ENCODE data around the gene PLA2G4D. TPM values are rescaled to one million over a fixed set of nuclear protein-coding genes. Genes with fewer than 3 reads are reported as not detected.
"Not testable (repeated sequence)": the region's sequence is repeated elsewhere in the genome, so short reads cannot be mapped to it uniquely, and the experiment has no call there.

The PLA2G4D gene
- total RNA-seq, 3 donors from 2014 or later: not detected

GRCh38 chr15:42110367-42110766 is 16.0 kb upstream of the PLA2G4D start:
- Mint-ChIP-seq H3K36me3 (ENCODE audit: insufficient read depth) (no peaks in the 10 kb centered on the region), H3K9me3 (no peaks in the 10 kb centered on the region), H3K4me1 (ENCODE audit: low read depth) (peaks cover 6% of the 10 kb centered on the region), H3K4me3 (no peak overlapping the region), H3K27me3 (ENCODE audit: low read depth) (peaks cover 21% of the 10 kb centered on the region)
- no peak for ATAC-seq
- DNase-seq: no peak

GRCh38 chr15:42108806-42109205 is 14.4 kb upstream of the PLA2G4D start:
- Mint-ChIP-seq H3K36me3 (ENCODE audit: insufficient read depth) (no peaks in the 10 kb centered on the region), H3K27me3 (ENCODE audit: low read depth) (peaks cover 25% of the 10 kb centered on the region), H3K4me1 (ENCODE audit: low read depth) (peaks cover 6% of the 10 kb centered on the region), H3K4me3 (no peak overlapping the region), H3K9me3 (no peaks in the 10 kb centered on the region)
- ATAC-seq: no peak
- no peak for DNase-seq

GRCh38 chr15:42108189-42108588 is 13.8 kb upstream of the PLA2G4D start:
- no peak for ATAC-seq
- H3K4me3 Mint-ChIP-seq: no peak overlapping the region
- no peak for DNase-seq
- no peaks in the 10 kb centered on the region for H3K9me3 Mint-ChIP-seq
- peaks cover 25% of the 10 kb centered on the region for H3K27me3 Mint-ChIP-seq (ENCODE audit: low read depth)
- H3K36me3 Mint-ChIP-seq (ENCODE audit: insufficient read depth): no peaks in the 10 kb centered on the region
- peaks cover 6% of the 10 kb centered on the region for H3K4me1 Mint-ChIP-seq (ENCODE audit: low read depth)

- ATAC-seq (peak; percentile 92 to 95), DNase-seq (no peak)
- Mint-ChIP-seq H3K4me3 (no peak overlapping the region), H3K36me3 (ENCODE audit: insufficient read depth) (no peaks in the 10 kb centered on the region), H3K9me3 (no peaks in the 10 kb centered on the region), H3K27me3 (ENCODE audit: low read depth) (peaks cover 25% of the 10 kb centered on the region), H3K4me1 (ENCODE audit: low read depth) (peaks cover 6% of the 10 kb centered on the region)
Observed at GRCh38 chr15:42107473-42107872, 13.1 kb upstream of the PLA2G4D start.

GRCh38 chr15:42106288-42106687 is 11.9 kb upstream of the PLA2G4D start:
- ATAC-seq: no peak
- peaks cover 26% of the 10 kb centered on the region for H3K27me3 Mint-ChIP-seq (ENCODE audit: low read depth)
- no peaks in the 10 kb centered on the region for H3K36me3 Mint-ChIP-seq (ENCODE audit: insufficient read depth)
- H3K4me3 Mint-ChIP-seq: no peak overlapping the region
- peaks cover 6% of the 10 kb centered on the region for H3K4me1 Mint-ChIP-seq (ENCODE audit: low read depth)
- no peaks in the 10 kb centered on the region for H3K9me3 Mint-ChIP-seq
- DNase-seq: no peak

- no peak for DNase-seq
- Mint-ChIP-seq H3K4me3 (no peak overlapping the region), H3K36me3 (ENCODE audit: insufficient read depth) (no peaks in the 10 kb centered on the region), H3K4me1 (ENCODE audit: low read depth) (peaks cover 6% of the 10 kb centered on the region), H3K9me3 (no peaks in the 10 kb centered on the region), H3K27me3 (ENCODE audit: low read depth) (peaks cover 20% of the 10 kb centered on the region)
- no peak for ATAC-seq
Observed at GRCh38 chr15:42104095-42104891, 9.9 kb upstream of the PLA2G4D start.

- H3K9me3 Mint-ChIP-seq: no peaks in the 10 kb centered on the region
- no peak for ATAC-seq
- H3K36me3 Mint-ChIP-seq (ENCODE audit: insufficient read depth): no peaks in the 10 kb centered on the region
- peaks cover 19% of the 10 kb centered on the region for H3K27me3 Mint-ChIP-seq (ENCODE audit: low read depth)
- peaks cover 5% of the 10 kb centered on the region for H3K4me1 Mint-ChIP-seq (ENCODE audit: low read depth)
- H3K4me3 Mint-ChIP-seq: no peak overlapping the region
- no peak for DNase-seq
Observed at GRCh38 chr15:42102646-42103235, 8.4 kb upstream of the PLA2G4D start.

- Mint-ChIP-seq H3K27me3 (ENCODE audit: low read depth) (peaks cover 17% of the 10 kb centered on the region), H3K9me3 (no peaks in the 10 kb centered on the region), H3K4me1 (ENCODE audit: low read depth) (no peaks in the 10 kb centered on the region), H3K4me3 (no peak overlapping the region), H3K36me3 (ENCODE audit: insufficient read depth) (no peaks in the 10 kb centered on the region)
- DNase-seq (no peak), ATAC-seq (no peak)
Observed at GRCh38 chr15:42101861-42102260, 7.5 kb upstream of the PLA2G4D start.

GRCh38 chr15:42100021-42100800 is 5.8 kb upstream of the PLA2G4D start:
- no peaks in the 10 kb centered on the region for H3K36me3 Mint-ChIP-seq (ENCODE audit: insufficient read depth)
- no peak for ATAC-seq
- DNase-seq: no peak
- no peaks in the 10 kb centered on the region for H3K4me1 Mint-ChIP-seq (ENCODE audit: low read depth)
- peaks cover 15% of the 10 kb centered on the region for H3K27me3 Mint-ChIP-seq (ENCODE audit: low read depth)
- H3K4me3 Mint-ChIP-seq: no peak overlapping the region
- H3K9me3 Mint-ChIP-seq: no peaks in the 10 kb centered on the region

GRCh38 chr15:42097018-42097417 is 2.7 kb upstream of the PLA2G4D start:
- peaks cover 13% of the 10 kb centered on the region for H3K27me3 Mint-ChIP-seq (ENCODE audit: low read depth)
- no peak overlapping the region for H3K4me3 Mint-ChIP-seq
- ATAC-seq: no peak
- DNase-seq: no peak
- H3K36me3 Mint-ChIP-seq (ENCODE audit: insufficient read depth): no peaks in the 10 kb centered on the region
- no peaks in the 10 kb centered on the region for H3K9me3 Mint-ChIP-seq
- peaks cover 2% of the 10 kb centered on the region for H3K4me1 Mint-ChIP-seq (ENCODE audit: low read depth)

GRCh38 chr15:42093966-42094365 is 396 bp downstream of the PLA2G4D start:
- no peak overlapping the region for H3K4me3 Mint-ChIP-seq
- H3K4me1 Mint-ChIP-seq (ENCODE audit: low read depth): peaks cover 3% of the 10 kb centered on the region
- ATAC-seq (no peak), DNase-seq (no peak)
- no peaks in the 10 kb centered on the region for H3K9me3 Mint-ChIP-seq
- H3K27me3 Mint-ChIP-seq (ENCODE audit: low read depth): peaks cover 13% of the 10 kb centered on the region
- H3K36me3 Mint-ChIP-seq (ENCODE audit: insufficient read depth): no peaks in the 10 kb centered on the region

GRCh38 chr15:42092398-42093318 is 1.7 kb downstream of the PLA2G4D start:
- Mint-ChIP-seq H3K4me3 (no peak overlapping the region), H3K27me3 (ENCODE audit: low read depth) (peaks cover 8% of the 10 kb centered on the region), H3K36me3 (ENCODE audit: insufficient read depth) (no peaks in the 10 kb centered on the region), H3K9me3 (no peaks in the 10 kb centered on the region), H3K4me1 (ENCODE audit: low read depth) (peaks cover 3% of the 10 kb centered on the region)
- DNase-seq: no peak
- peak; percentile 62 to 63 for ATAC-seq

GRCh38 chr15:42091753-42092397 is 2.5 kb downstream of the PLA2G4D start:
- H3K36me3 Mint-ChIP-seq (ENCODE audit: insufficient read depth); ATAC-seq; H3K4me3 Mint-ChIP-seq; H3K9me3 Mint-ChIP-seq; H3K27me3 Mint-ChIP-seq (ENCODE audit: low read depth); DNase-seq; H3K4me1 Mint-ChIP-seq (ENCODE audit: low read depth): not testable (repeated sequence)

Data from activated T-cell treated with anti-CD3 and anti-CD28 coated beads, Interleukin-2, amount 50 U/mL, for 4 hours (primary cell).